ENCODE measurements around the gene PDIA2. TPM values are rescaled to one million over a fixed set of nuclear protein-coding genes. Genes with fewer than 3 reads are reported as not detected.

The PDIA2 gene
- polyA plus RNA-seq, 1 of the 3 experiments (the other 2 are of a cell fraction): 1.7 TPM

DNA sequence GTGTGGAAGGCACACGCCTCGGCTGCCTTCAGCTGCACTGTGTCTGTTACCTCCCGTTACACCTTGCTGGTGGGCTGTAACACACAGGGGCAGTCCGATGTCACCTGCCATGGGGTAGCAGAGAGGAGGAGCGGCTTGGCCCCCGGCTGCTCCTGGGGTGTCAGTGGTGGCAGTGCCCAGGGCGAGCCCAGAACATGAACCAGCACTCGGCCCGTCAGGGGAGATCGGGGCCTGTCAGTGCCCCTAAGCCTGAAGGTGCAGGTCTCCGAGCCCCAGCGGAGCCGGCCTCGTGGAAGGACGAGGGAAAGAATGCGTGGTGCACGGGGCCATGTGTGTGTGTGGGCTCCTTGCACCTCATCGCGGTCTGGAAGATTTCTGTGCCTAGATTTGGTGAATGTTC is 22.6 kb upstream of the PDIA2 start:
- no peaks in the 10 kb centered on the region for H3K9me2 ChIP-seq
- H3K4me2 ChIP-seq: no peak overlapping the region
- H3K27me3 ChIP-seq (ENCODE audit: insufficient read depth): no peaks in the 10 kb centered on the region
- 94% methylated on average over 14 of the region's 19 CpGs for WGBS (ENCODE audit: low lambda C conversion rate)
- no peaks in the 10 kb centered on the region for H3K9me3 ChIP-seq
- no peak overlapping the region for H3K27ac ChIP-seq (ENCODE audit: low read depth in 2 of 2, low read length in 1 of 2)
- H4K20me1 ChIP-seq (ENCODE audit: insufficient read depth): no peaks in the 10 kb centered on the region
- no peaks in the 10 kb centered on the region for H3K79me2 ChIP-seq (ENCODE audit: insufficient read depth)
- no peak for DNase-seq
- no peaks in the 10 kb centered on the region for H3K4me1 ChIP-seq (ENCODE audit: control insufficient read depth in 1 of 2, insufficient read depth in 2 of 2, low read depth in 1 of 2, low read length in 1 of 2)
- H3K4me3 ChIP-seq (ENCODE audit: low read depth in 2 of 2, low read length in 1 of 2): no peak overlapping the region
- H3F3A ChIP-seq (replicated peaks; ENCODE audit: insufficient read depth): no peaks in the 10 kb centered on the region
- POLR2A ChIA-PET: no interaction called here
- no peak overlapping the region for H2AFZ ChIP-seq (ENCODE audit: low read depth)
- peaks cover 8 to 55% of the 10 kb centered on the region in 2 experiments for H3K36me3 ChIP-seq (replicated peaks in 1 of 2; ENCODE audit: control insufficient read depth in 1 of 2, insufficient read depth in 2 of 2, low read length in 1 of 2)
- no peak for TF ChIP-seq CTCF (IDR thresholded peaks at IDR 0.05)
- TF ChIP-seq, protein P1, sequence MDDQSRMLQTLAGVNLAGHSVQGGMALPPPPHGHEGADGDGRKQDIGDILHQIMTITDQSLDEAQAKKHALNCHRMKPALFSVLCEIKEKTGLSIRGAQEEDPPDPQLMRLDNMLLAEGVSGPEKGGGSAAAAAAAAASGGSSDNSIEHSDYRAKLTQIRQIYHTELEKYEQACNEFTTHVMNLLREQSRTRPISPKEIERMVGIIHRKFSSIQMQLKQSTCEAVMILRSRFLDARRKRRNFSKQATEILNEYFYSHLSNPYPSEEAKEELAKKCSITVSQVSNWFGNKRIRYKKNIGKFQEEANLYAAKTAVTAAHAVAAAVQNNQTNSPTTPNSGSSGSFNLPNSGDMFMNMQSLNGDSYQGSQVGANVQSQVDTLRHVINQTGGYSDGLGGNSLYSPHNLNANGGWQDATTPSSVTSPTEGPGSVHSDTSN (IDR thresholded peaks at IDR 0.05): no peak
- TF ChIP-seq TAF1 (IDR thresholded peaks at IDR 0.05; ENCODE audit: borderline replicate concordance, low read depth, low read length): no peak
- no peak for TF ChIP-seq SIN3A (IDR thresholded peaks at IDR 0.05; ENCODE audit: borderline replicate concordance, low read depth, low read length)
- no peak for TF ChIP-seq SMC3 (IDR thresholded peaks at IDR 0.05; ENCODE audit: low read depth, low read length)
- no peak for TF ChIP-seq NFIC (IDR thresholded peaks at IDR 0.05; ENCODE audit: borderline replicate concordance)
- TF ChIP-seq USF2 (IDR thresholded peaks at IDR 0.05; ENCODE audit: borderline replicate concordance, low read depth, low read length): no peak
- no peak for TF ChIP-seq EZH2phosphoT487 (IDR thresholded peaks at IDR 0.05; ENCODE audit: borderline replicate concordance, low read depth)
- TF ChIP-seq REST (IDR thresholded peaks at IDR 0.05; ENCODE audit: low read depth, low read length): no peak
- TF ChIP-seq RAD21 (IDR thresholded peaks at IDR 0.05; ENCODE audit: low read length): no peak
- no peak for TF ChIP-seq YY1 (IDR thresholded peaks at IDR 0.05; ENCODE audit: low read depth)
- TF ChIP-seq TEAD4 (IDR thresholded peaks at IDR 0.05; ENCODE audit: borderline replicate concordance, insufficient read depth): no peak
- CTCF ChIA-PET: interaction anchor here (1.1 kb wide), 1 partner anchor 80 kb away, joined by 3 read pairs; the partner anchor contains the start of gene HBQ1
- H3K9ac ChIP-seq: no peak overlapping the region
